CD4-positive, alpha-beta memory T cell (primary cell): ENCODE data around the gene YTHDC2. TPM values are rescaled to one million over a fixed set of nuclear protein-coding genes. Genes with fewer than 3 reads are reported as not detected.

Experiments used
- CTCF ChIA-PET: fragments of 350-600 bp; sonication (Branson Sonifier 250); formaldehyde crosslinking; loops from one replicate; lab custom pipeline; 2021; ENCODE audit warnings: inconsistent platforms; ENCODE audit not compliant: partially characterized antibody; lab: Charles Lee
- POLR2A ChIA-PET: fragments of 350-600 bp; sonication (Branson Sonifier 250); formaldehyde crosslinking; loops from one replicate; lab custom pipeline; 2021; ENCODE audit not compliant: partially characterized antibody; lab: Charles Lee
- DNase-seq, 5 donors: peaks; one replicate each; pipeline versions ENCODE4 v3.0.0 to v3.0.0-alpha.2; 2020 to 2022; ENCODE audit warnings: mixed read lengths in 1 of 5
- H3K27ac ChIP-seq: one replicate; pipeline ENCODE4 v1.7.0; 2013; ENCODE audit warnings: low read depth, low read length
- H3K27me3 ChIP-seq: 2 replicates; pipeline ENCODE4 v1.7.0; 2013; ENCODE audit warnings: mild to moderate bottlenecking, low read length, moderate library complexity; ENCODE audit not compliant: insufficient read depth
- H3K36me3 ChIP-seq: 2 replicates; pipeline ENCODE4 v1.7.0; 2013; ENCODE audit warnings: mild to moderate bottlenecking, low read length, moderate library complexity; ENCODE audit not compliant: insufficient read depth
- H3K4me1 ChIP-seq: 2 replicates; pipeline ENCODE4 v1.7.0; 2013; ENCODE audit warnings: mild to moderate bottlenecking, low read length, moderate library complexity; ENCODE audit not compliant: insufficient read depth
- H3K4me3 ChIP-seq, 2 donors: one replicate each; pipeline ENCODE4 v1.7.0; 2013; ENCODE audit warnings: low read length in 2 of 2, mild to moderate bottlenecking in 1 of 2
- H3K9me3 ChIP-seq, 2 donors: one replicate each; pipeline ENCODE4 v1.7.0; 2013; ENCODE audit warnings: low read length in 2 of 2, control low read depth in 1 of 2; ENCODE audit not compliant: control insufficient read depth in 1 of 2
- H3K27ac Mint-ChIP-seq, 7 donors: one replicate each; pipeline ENCODE4 v1.8.0; 2020 to 2021; ENCODE audit warnings: mixed read lengths in 7 of 7, mild to moderate bottlenecking in 6 of 7, inconsistent platforms in 3 of 7, moderate library complexity in 3 of 7
- H3K27me3 Mint-ChIP-seq, 2 donors: one replicate each; pipeline ENCODE4 v1.8.0; 2020 to 2021; ENCODE audit warnings: mixed read lengths in 2 of 2
- H3K36me3 Mint-ChIP-seq, 2 donors: one replicate each; pipeline ENCODE4 v1.8.0; 2020 to 2021; ENCODE audit warnings: mixed read lengths in 2 of 2, inconsistent platforms in 1 of 2, mild to moderate bottlenecking in 1 of 2
- H3K4me1 Mint-ChIP-seq, 4 donors: one replicate each; pipeline ENCODE4 v1.8.0; 2020 to 2021; ENCODE audit warnings: mixed read lengths in 4 of 4, mild to moderate bottlenecking in 1 of 4
- H3K4me3 Mint-ChIP-seq, 8 donors: one replicate each; pipeline ENCODE4 v1.8.0; 2020 to 2021; ENCODE audit warnings: mixed read lengths in 8 of 8, mild to moderate bottlenecking in 7 of 8, moderate library complexity in 6 of 8, inconsistent platforms in 3 of 8
- H3K9me3 Mint-ChIP-seq, 8 donors: one replicate each; pipeline ENCODE4 v1.8.0; 2020 to 2021; ENCODE audit warnings: mixed read lengths in 8 of 8, mild to moderate bottlenecking in 5 of 8, inconsistent platforms in 3 of 8, moderate library complexity in 1 of 8
- intact Hi-C: fragments of 100-400 bp; cut with micrococcal nuclease; formaldehyde crosslinking; loops from one replicate; pipeline ENCODE4 v1.15.1; 2023
- polyA plus RNA-seq, 2 donors: library from polyadenylated mRNA; unstranded; fragments of 300-500 nt; fragmentation: Illumina TruSeq; gene quantifications; one replicate each; pipeline ENCODE4 v1.2.3, GENCODE V29; 2021
- total RNA-seq, 2 experiments: library from RNA; stranded (reverse); gene quantifications; one replicate each; pipeline ENCODE4 v1.2.3, GENCODE V29; 2021

The YTHDC2 gene
- total and polyA plus RNA-seq, 4 experiments from 2014 or later, result 7.7 to 46.4 (median 27.4) TPM

DNA sequence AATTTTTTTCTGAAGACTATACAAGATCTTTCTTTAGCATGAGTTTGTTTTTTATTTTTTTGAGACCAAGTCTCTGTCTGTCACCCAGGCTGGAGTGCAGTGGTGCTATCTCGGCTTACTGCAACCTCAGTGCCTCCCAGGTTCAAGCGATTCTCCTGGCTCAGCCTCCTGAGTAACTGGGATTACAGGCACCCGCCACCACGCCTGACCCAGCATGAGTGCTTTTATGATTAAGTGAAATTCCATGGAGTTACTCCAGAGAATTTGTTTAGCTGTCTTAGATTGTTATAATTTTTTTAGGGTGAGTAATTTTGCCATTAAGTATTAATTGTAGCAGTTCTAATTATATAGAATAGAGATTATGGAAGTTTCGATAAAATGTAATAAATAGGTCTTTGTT is 14.3 kb downstream of the YTHDC2 start:
- POLR2A ChIA-PET, result no interaction called here
- no peaks in the 10 kb centered on the region for H3K27me3 ChIP-seq
- Mint-ChIP-seq H3K4me3 (no peak overlapping the region), H3K9me3 (peaks cover 0 to 13% (median 6%) of the 10 kb centered on the region in 8 donors), H3K27ac (no peak overlapping the region), H3K27me3 (no peaks in the 10 kb centered on the region), H3K36me3 (peaks cover 28 to 36% of the 10 kb centered on the region in 2 donors), H3K4me1 (peaks cover 17 to 28% (median 23%) of the 10 kb centered on the region in 4 donors)
- no peak overlapping the region for H3K4me3 ChIP-seq
- no peak for DNase-seq
- intact Hi-C loops, result no loop called here
- peaks cover 0 to 3% of the 10 kb centered on the region in 2 donors for H3K9me3 ChIP-seq
- H3K27ac ChIP-seq, result no peak overlapping the region
- CTCF ChIA-PET, result no interaction called here
- H3K36me3 ChIP-seq, result no peaks in the 10 kb centered on the region
- peaks cover 30% of the 10 kb centered on the region for H3K4me1 ChIP-seq

DNA sequence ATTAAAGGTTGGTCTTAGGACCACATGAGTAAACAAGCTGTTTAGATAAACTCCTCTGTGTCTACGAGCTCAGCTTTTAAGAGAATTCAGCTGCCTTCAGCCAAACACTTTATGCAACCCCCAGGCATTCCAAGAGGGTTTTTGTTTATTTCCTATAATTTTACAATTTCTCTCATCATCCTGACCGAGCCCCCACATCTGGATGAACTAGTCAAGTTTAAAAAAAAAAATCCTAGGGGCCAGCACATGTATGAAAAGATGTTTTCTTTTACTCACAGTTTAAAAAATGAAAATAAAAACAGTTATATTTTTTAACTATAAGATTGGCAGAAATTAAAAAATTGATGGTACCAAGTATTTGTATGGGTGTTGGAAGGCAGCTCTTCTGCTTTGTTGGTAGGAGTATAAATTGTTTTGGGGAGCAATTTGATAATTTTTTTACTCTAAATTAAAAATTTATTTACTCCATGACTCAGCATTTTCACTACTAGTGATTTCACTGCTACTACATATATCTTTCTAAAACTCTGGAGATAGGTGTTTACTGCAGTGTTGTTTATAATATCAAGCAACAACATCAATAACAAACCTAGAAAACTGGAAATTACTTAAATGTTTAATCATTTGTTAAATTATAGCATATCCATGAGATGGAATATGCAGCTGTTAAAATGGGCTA is 18.1 kb downstream of the YTHDC2 start:
- DNase-seq, result no peak
- Histone ChIP-seq H3K9me3 (peaks cover 0 to 3% of the 10 kb centered on the region in 2 donors), H3K4me3 (no peak overlapping the region), H3K36me3 (peaks cover 6% of the 10 kb centered on the region), H3K27ac (no peak overlapping the region), H3K27me3 (no peaks in the 10 kb centered on the region), H3K4me1 (no peaks in the 10 kb centered on the region)
- CTCF ChIA-PET, result no interaction called here
- no peaks in the 10 kb centered on the region for H3K27me3 Mint-ChIP-seq
- intact Hi-C loops, result no loop called here
- peaks cover 0 to 13% (median 7%) of the 10 kb centered on the region in 8 donors for H3K9me3 Mint-ChIP-seq
- peaks cover 0 to 4% (median 0%) of the 10 kb centered on the region in 4 donors for H3K4me1 Mint-ChIP-seq
- H3K27ac Mint-ChIP-seq, result no peak overlapping the region
- POLR2A ChIA-PET, result no interaction called here
- H3K4me3 Mint-ChIP-seq, result no peak overlapping the region
- H3K36me3 Mint-ChIP-seq, result peaks cover 48 to 53% of the 10 kb centered on the region in 2 donors

DNA sequence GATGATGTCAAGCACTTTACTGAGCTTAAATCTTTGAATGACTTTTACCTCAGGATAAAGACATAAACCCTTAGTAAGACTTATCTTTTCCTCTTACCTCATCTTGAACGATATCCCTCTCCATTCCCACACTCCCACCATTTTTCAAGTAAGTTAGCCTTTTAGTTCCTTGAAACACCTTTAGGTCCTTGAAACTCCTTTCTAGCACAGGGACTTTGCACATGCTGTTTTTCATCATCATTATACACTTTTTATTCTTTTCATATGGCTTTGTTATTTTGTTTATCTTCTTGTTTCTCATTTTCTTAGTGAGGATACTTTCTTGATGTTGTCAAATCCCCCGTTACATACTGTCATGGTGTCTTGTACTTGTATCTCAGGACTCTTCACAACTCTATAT is 24.8 kb downstream of the YTHDC2 start:
- Histone ChIP-seq H3K36me3 (peaks cover 12% of the 10 kb centered on the region), H3K4me1 (no peaks in the 10 kb centered on the region), H3K27ac (no peak overlapping the region), H3K4me3 (no peak overlapping the region), H3K27me3 (no peaks in the 10 kb centered on the region), H3K9me3 (no peaks in the 10 kb centered on the region)
- Mint-ChIP-seq H3K27me3 (no peaks in the 10 kb centered on the region), H3K27ac (peak overlapping the region in 2 of 7 donors; percentile 40 to 81), H3K9me3 (no peaks in the 10 kb centered on the region), H3K4me3 (no peak overlapping the region), H3K36me3 (peaks cover 47 to 57% of the 10 kb centered on the region in 2 donors), H3K4me1 (peaks cover 0 to 11% (median 9%) of the 10 kb centered on the region in 4 donors)
- POLR2A ChIA-PET, result no interaction called here
- DNase-seq, result no peak
- intact Hi-C loops, result no loop called here
- CTCF ChIA-PET, result interaction anchor here (0.8 to 1.1 kb wide), 2 partner anchors 8 to 542 kb away, joined by 3 read pairs; no protein-coding TSS in a partner anchor

DNA sequence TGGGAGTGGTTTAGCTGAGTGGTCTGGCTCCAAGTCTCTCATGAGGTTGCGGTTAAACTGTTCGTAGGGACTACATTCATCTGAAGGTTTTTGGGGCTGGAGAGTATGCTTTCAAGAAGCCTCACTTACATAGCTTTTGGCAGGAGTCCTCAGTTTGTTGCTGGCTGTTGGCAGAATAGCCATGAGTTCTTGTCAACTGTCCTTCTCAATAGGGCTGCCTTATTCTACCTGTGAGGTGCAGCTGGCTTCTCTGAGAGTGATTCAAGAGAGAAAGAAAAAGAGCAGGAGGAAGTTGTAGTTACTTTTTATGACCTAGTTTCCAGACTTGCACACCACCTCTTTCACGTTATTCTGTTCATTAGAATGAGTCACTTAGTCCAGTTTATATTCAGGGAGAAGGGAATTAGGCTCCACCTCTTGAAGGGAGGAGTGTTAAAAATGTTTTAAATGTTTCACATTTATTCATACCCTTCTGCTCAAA is 33.2 kb downstream of the YTHDC2 start:
- ChIA-PET POLR2A (no interaction called here), CTCF (interaction anchor here (0.9 kb wide), 1 partner anchor 9 kb away, joined by 3 read pairs; no protein-coding TSS in a partner anchor)
- peaks cover 20% of the 10 kb centered on the region for H3K36me3 ChIP-seq
- no peaks in the 10 kb centered on the region for H3K9me3 Mint-ChIP-seq
- no peaks in the 10 kb centered on the region for H3K27me3 ChIP-seq
- no peaks in the 10 kb centered on the region for H3K4me1 ChIP-seq
- H3K9me3 ChIP-seq, result no peaks in the 10 kb centered on the region
- peaks cover 11 to 15% (median 13%) of the 10 kb centered on the region in 4 donors for H3K4me1 Mint-ChIP-seq
- H3K4me3 ChIP-seq, result no peak overlapping the region
- H3K27ac Mint-ChIP-seq, result peak overlapping the region in 1 of 7 donors; percentile 65
- no peak overlapping the region for H3K4me3 Mint-ChIP-seq
- H3K36me3 Mint-ChIP-seq, result peaks cover 63 to 65% of the 10 kb centered on the region in 2 donors
- no peak overlapping the region for H3K27ac ChIP-seq
- H3K27me3 Mint-ChIP-seq, result no peaks in the 10 kb centered on the region
- no peak for DNase-seq
- intact Hi-C loops, result no loop called here

DNA sequence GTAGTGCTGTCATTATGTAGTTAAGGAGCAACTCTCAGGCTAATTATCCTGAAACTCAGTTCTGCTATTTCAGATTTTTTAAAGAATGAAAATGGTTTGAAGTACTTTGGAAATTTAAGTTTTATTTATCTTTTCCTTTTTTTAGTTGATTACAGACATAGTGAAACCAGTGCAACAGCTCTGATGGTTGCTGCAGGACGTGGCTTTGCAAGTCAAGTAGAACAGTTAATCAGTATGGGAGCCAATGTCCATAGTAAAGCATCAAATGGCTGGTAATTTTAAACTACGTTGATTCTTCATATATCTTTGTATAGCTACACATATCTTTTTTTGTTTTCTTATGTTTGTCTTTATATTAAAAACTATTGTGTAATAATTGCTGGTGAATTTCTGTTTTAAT is 34.9 kb downstream of the YTHDC2 start:
- Mint-ChIP-seq H3K27me3 (no peaks in the 10 kb centered on the region), H3K4me3 (no peak overlapping the region), H3K9me3 (no peaks in the 10 kb centered on the region), H3K36me3 (peaks cover 62 to 65% of the 10 kb centered on the region in 2 donors), H3K27ac (no peak overlapping the region), H3K4me1 (peaks cover 9 to 12% (median 12%) of the 10 kb centered on the region in 4 donors)
- intact Hi-C loops, result no loop called here
- peaks cover 26% of the 10 kb centered on the region for H3K36me3 ChIP-seq
- DNase-seq, result no peak
- H3K4me1 ChIP-seq, result no peaks in the 10 kb centered on the region
- H3K9me3 ChIP-seq, result no peaks in the 10 kb centered on the region
- CTCF ChIA-PET, result no interaction called here
- H3K27me3 ChIP-seq, result no peaks in the 10 kb centered on the region
- no peak overlapping the region for H3K27ac ChIP-seq
- POLR2A ChIA-PET, result no interaction called here
- no peak overlapping the region for H3K4me3 ChIP-seq

DNA sequence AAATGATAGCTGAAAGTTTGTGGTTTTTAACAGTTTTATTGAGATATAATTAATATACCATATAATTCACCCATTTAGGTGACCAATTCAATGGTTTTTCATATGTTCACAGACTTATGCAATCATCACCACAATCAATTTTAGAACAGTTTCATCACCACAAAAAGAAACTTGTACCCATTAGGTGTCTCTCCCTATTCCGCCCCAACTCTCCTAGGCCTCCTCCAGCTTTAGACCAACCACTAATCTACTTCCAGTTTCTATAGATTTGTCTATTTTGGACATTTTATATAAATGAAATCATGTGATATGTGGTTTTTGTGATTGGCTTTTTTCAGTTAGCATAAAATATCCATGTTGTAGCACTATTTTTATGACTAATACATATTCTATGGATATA is 38.6 kb downstream of the YTHDC2 start:
- no peaks in the 10 kb centered on the region for H3K9me3 Mint-ChIP-seq
- intact Hi-C loops, result no loop called here
- no peak overlapping the region for H3K4me3 ChIP-seq
- no peaks in the 10 kb centered on the region for H3K4me1 ChIP-seq
- POLR2A ChIA-PET, result no interaction called here
- H3K27ac ChIP-seq, result no peak overlapping the region
- H3K36me3 Mint-ChIP-seq, result peaks cover 51 to 55% of the 10 kb centered on the region in 2 donors
- peaks cover 0 to 2% (median 0%) of the 10 kb centered on the region in 4 donors for H3K4me1 Mint-ChIP-seq
- H3K27ac Mint-ChIP-seq, result no peak overlapping the region
- H3K27me3 Mint-ChIP-seq, result no peaks in the 10 kb centered on the region
- no peaks in the 10 kb centered on the region for H3K27me3 ChIP-seq
- H3K36me3 ChIP-seq, result peaks cover 26% of the 10 kb centered on the region
- no peak overlapping the region for H3K4me3 Mint-ChIP-seq
- no peak for DNase-seq
- CTCF ChIA-PET, result interaction anchor here (0.8 to 1.0 kb wide), 2 partner anchors 11 to 174 kb away, joined by 3 to 4 read pairs; no protein-coding TSS in a partner anchor
- H3K9me3 ChIP-seq, result no peaks in the 10 kb centered on the region

DNA sequence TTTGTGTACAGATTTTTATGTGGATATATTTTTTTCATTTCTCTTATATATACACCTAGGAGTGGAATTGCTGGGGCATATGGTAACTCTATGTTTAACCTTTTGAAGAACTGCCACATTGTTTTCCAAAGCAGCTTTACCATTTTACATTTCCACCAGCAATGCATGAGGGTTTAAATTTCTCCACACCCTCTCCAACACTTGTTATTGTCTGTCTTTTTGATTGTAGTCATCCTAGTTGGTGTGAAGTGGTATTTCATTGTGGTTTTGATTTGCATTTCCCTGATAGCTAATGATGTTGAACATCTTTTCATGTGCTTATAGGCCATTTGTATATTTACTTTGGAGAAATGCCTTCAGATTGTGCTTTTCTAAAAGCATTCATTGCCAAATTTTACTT is 39.1 kb downstream of the YTHDC2 start:
- peaks cover 26% of the 10 kb centered on the region for H3K36me3 ChIP-seq
- no peak overlapping the region for H3K27ac ChIP-seq
- Mint-ChIP-seq H3K36me3 (peaks cover 52 to 56% of the 10 kb centered on the region in 2 donors), H3K27me3 (no peaks in the 10 kb centered on the region), H3K9me3 (no peaks in the 10 kb centered on the region), H3K4me3 (no peak overlapping the region), H3K27ac (no peak overlapping the region), H3K4me1 (peaks cover 0 to 2% (median 0%) of the 10 kb centered on the region in 4 donors)
- intact Hi-C loops, result no loop called here
- no peak overlapping the region for H3K4me3 ChIP-seq
- H3K9me3 ChIP-seq, result no peaks in the 10 kb centered on the region
- POLR2A ChIA-PET, result no interaction called here
- no peaks in the 10 kb centered on the region for H3K27me3 ChIP-seq
- CTCF ChIA-PET, result interaction anchor here (0.8 kb wide), 1 partner anchor 174 kb away, joined by 4 read pairs; no protein-coding TSS in a partner anchor
- H3K4me1 ChIP-seq, result no peaks in the 10 kb centered on the region
- DNase-seq, result no peak
